DMS53 treated with DMSO at 0.1 percent for 48 hours (cell line): ENCODE data around the gene MMEL1.
"Not testable (repeated sequence)": the region's sequence is repeated elsewhere in the genome, so short reads cannot be mapped to it uniquely, and the experiment has no call there.

Source experiments
- DNase-seq: peaks from one replicate; lab custom pipeline; 2025; ENCODE audit not compliant: unreplicated experiment; lab: John Stamatoyannopoulos, UW

MMEL1 gene

GRCh38 chr1:2560299-2561073 is 72.3 kb downstream of the MMEL1 start:
- no peak for DNase-seq

DNA sequence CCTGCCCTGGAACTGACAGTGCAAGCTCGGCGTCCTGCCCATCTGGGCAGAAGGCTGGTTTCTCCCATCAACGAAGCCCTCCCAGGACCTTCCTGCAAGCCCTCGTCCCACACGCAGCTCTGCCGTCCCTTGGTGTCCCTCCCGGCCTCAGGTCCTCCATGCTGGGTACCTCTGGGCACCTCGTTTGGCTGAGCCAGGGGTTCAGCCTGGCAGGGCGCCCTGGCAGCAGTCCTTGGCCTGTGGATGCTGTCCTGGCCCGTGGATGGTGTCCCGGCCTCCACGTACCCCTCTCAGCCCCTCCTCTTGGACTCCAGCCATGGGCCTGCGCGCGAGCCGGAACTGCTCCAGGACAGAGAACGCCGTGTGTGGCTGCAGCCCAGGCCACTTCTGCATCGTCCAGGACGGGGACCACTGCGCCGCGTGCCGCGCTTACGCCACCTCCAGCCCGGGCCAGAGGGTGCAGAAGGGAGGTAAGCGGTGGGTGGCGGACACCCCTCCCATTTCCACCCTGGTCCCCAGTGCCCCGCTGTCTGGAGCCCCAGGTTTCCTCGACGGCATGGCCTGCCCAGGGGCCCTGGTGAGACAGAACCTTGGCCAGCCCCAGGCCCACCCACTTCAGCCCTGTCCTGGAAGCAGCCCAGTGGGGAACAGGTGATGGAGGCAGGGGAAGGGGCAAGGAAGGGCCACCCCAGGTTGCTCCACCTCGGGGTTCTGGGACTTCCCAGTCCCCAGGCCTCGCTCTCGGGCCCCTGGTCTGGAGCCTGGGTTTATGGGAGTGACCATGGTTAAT is 73.1 kb downstream of the MMEL1 start:
- no peak for DNase-seq

GRCh38 chr1:2558861-2559260 is 74.0 kb downstream of the MMEL1 start:
- no peak for DNase-seq

GRCh38 chr1:2558420-2558819 is 74.4 kb downstream of the MMEL1 start:
- no peak for DNase-seq

GRCh38 chr1:2557482-2558400 is 75.1 kb downstream of the MMEL1 start:
- no peak for DNase-seq

DNA sequence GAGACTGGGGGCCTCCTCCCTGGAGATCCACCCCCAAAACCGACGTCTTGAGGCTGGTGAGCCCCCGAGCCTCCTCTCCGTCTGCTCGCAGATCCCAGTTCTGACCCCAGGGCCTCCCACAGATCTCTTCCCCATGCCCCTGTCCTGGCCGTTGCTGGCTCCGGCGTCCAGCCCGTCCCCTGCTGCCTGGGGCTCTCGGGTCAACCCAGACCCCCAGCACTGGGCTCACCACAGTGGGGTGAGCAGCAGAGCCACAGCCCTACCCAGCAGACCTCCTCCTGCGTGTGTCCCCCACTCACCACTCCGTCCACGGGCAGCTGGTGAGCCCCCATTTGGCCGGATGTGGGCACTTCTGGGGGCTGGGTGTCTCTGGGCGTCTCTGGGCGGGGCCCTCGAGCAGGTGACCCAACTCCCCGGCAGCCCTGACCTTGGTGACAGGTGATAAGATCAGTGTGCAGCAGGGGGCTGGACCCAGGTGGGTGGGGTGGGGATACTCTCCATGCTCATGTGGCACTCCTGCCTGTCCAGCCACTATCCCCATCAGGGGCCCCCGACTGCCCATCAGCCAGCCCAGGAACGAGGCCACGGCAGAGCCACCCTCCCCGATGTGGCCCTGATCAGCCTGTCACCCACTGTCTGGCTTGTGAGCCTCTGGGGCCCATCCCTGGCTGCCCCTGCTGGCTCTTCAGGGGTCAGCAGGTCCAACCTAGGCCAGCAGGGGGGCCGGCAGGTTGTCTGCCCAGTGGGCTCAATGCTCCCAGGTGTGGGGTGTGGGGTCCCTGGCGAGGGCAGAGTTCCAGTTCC is 75.9 kb downstream of the MMEL1 start:
- DNase-seq: no peak

DNA sequence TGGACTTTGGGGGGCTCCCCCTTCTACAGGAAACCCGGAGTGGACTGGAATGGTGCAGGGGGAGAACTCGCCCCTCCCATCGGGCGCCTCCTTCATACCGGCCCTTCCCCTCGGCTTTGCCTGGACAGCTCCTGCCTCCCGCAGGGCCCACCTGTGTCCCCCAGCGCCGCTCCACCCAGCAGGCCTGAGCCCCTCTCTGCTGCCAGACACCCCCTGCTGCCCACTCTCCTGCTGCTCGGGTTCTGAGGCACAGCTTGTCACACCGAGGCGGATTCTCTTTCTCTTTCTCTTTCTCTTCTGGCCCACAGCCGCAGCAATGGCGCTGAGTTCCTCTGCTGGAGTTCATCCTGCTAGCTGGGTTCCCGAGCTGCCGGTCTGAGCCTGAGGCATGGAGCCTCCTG is 76.5 kb downstream of the MMEL1 start, which contains the start of gene TNFRSF14:
TSS of gene TNFRSF14 (plus strand) at position 95 of the 401 bp plus-strand sequence. CDS start at position 389, 294 bp downstream.
- DNase-seq: peak; percentile 25

- peak; percentile 10 for DNase-seq
These were observed 77.1 kb downstream of the MMEL1 start for GRCh38 chr1:2555634-2556276.

- no peak for DNase-seq
These were observed 78.0 kb downstream of the MMEL1 start for GRCh38 chr1:2554621-2555387.

- no peak for DNase-seq
These were observed 78.8 kb downstream of the MMEL1 start for GRCh38 chr1:2553871-2554620.

DNA sequence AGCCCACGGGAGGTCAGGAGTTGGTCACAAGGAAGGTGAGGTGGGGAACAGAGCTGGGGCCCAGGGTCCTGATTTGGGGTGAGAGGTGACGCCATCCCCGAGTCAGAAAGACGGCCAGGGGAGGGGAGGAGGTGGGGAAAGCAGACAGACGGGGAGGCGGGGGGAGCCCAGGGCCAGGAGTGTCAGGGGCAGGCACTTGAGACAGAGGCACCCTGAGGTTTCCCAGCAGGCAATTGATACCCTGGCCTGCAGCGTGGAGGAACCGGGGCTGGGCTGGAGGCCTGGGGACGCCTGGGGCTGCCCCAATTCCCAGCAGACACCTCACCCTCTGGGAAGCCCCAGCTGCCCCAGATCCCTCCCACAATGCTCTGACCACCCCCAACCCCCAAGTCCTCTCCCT is 79.7 kb downstream of the MMEL1 start:
- not testable (repeated sequence) for DNase-seq

GRCh38 chr1:2552189-2552588 is 80.6 kb downstream of the MMEL1 start:
- DNase-seq: no peak

DNA sequence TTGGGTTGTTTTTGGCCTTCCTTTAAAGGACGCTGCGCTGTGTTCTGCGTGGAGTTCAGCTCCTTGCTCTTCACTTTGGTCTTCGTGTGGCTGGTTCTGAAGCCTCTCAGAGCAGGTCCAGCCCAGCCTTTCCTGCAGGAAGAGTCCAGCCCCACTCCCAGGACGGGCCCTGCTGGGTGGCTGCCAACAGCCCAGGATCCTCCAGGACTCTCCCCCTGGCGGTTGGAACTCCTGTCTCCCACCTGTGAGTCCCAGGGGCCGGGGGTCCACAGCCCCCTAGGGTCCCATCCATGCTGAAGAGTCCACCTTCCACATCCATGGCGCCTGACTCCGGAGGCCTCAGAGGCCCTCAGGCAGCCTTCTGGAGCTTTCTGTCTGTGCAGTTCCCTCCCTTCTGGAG is 81.3 kb downstream of the MMEL1 start:
- not testable (repeated sequence) for DNase-seq

DNA sequence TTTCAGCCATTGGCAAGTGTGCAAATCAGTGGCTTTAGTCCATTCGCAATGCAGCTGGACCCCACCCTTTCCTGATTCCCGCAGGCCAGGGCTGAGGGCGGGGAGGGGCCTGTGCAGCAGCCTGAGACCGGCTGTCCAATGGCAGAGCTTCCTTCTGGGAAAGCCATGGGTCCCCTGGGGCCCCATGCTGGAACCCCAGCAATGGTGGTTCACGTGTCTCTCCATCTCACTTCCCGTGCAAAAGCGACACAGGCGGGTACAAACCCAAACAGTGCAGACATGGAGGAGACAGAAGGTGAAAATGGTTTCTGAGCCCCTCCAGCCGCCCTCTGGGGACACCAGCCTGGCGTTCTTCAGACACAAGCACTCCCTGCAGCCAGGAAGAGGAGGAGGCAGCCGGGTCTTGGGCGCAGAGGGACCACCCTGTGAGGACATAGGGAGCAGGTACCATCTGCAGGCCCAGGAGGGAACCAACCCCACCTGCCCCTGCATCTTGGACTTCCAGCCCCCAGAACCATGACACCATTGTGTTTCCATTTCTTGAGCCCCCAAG is 82.4 kb downstream of the MMEL1 start:
- DNase-seq: not testable (repeated sequence)

DNA sequence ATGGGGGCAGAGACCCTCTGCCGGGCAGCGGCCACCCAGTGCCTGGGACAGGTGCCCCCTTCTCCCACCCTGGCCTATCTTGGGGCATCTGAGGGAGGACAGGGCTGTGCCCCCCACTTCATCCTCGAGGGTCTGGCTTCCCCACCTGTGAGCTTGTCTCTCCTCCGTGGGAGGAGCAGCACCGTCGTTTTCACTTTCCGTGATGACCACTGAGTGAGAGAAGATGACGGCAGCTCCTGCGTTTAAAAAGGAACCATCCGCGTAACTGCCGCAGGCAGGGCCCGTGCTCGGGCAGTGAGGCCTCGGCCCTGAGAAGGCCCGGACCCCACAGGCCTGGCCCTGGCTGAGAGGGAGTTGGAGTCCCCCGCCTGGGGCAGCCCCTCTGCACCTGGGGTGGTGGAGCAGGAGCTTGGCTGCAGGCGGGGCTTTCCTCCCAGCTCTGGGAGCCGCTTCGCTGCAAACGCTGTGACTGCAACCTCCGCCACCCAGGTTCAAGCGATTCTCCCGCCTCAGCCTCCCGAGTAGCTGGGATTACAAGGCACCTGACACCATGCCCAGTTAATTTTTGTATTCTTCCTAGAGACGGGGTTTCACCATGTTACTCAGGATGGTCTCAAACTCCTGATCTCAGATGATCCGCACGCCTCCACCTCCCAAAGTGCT is 83.3 kb downstream of the MMEL1 start:
- DNase-seq: not testable (repeated sequence)

- DNase-seq: peak; percentile 77
These were observed 84.7 kb downstream of the MMEL1 start for GRCh38 chr1:2548068-2548589.
